Stimulated activated CD8-positive, alpha-beta memory T cell treated with anti-CD3 and anti-CD28 coated beads, Interleukin-15, amount 100 ng/mL, for 48 hours (primary cell): Measurements from ENCODE around the gene MCM7.
A peak's percentile ranks its signal among the peaks of the same experiment; 100 is the strongest.
"Not testable (repeated sequence)": the region's sequence is repeated elsewhere in the genome, so short reads cannot be mapped to it uniquely, and the experiment has no call there.

Source experiments
- DNase-seq, 2 donors: peaks; one replicate each; pipeline ENCODE4 v3.0.0-alpha.2; 2020; ENCODE audit warnings: low read depth in 2 of 2

MCM7 gene

DNA sequence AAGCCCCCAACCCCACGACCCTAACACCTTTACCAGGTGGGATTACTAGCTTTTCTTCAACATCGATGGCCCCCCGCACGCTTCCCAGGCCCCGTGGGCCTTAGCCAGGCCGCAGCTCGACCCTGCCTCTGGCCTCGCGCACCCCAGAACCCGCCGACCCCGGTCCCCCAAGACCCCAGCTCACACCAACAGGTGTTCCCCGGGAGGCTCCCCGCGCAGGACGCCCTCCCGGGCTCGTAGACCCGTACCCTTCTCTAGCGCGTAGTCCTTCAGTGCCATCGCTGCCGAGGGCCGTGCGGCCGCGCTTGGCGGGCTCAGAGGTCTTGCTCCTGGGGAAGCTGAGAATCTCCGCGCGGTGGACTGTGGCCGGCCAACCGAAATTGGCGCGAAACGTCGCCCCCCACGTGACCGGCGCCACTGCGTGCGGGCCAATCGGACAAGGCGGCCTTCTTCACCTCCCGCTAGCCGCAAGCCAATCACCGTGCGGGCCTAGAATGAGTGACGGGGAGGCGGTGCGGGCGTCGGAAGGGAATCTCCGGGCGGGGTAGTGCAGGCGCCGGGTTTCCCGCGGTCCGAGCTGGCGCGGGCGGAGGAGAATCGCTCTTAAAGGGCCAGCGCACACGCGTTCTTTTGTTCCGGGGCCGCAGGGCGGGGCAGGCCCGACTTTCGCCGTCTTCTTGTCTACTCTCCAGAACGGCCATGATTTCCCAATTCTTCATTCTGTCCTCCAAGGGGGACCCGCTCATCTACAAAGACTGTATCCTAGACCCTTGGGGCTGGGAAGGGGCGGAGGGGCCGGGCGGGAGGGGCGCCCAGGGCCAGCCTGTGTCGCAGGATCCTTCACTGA lies at the start of gene MCM7, which contains the start of gene AP4M1:
Gene MCM7, minus strand, starts transcription at position 382 of the 847 bp plus-strand sequence. Its CDS starts 103 bp downstream, at position 279.
Gene AP4M1, plus strand, starts transcription at position 628 of the 847 bp plus-strand sequence. Its CDS starts 72 bp downstream, at position 700.
- peak; percentile 98 to 99 for DNase-seq

DNA sequence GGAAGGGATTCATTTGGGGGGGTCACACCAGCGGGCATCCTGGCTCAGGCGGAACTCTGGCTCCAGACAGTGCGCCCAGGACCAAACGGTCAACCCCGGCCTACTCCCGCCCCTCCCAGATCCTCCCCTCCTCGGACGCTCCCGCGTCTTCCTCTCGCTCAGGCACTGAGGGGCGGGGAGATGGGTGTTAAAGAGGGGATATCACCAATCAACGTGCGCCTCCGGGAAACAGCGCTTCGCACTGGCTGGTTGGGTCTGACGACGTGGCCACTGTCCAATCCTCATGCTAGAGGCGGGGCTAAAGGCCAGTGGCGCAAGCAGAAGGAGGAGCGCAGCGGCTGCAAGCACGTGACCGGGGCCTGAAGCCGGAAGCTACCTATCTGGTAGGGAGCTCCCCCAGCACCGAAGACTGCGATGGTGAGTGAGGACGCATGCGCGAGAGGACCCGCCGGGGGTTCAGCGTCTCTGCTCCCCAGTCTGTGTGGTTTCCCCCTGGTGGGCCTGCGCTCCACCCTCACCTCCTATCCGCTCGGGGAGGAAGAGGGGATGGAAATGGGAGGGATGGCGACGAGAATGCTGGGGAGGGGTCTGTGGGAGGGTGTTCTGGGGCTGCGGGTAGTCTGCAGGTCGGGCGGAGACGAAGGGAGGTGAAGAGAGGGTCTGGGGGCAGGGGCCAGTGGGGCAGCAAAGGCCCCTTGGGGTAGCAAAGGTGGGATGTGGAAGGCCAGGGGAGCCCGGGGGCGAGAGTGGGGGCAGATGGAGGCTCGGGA lies 47.5 kb upstream of the MCM7 start, which contains the start of gene LAMTOR4:
Gene LAMTOR4, plus strand, starts transcription at position 360 of the 770 bp plus-strand sequence. Its CDS starts 55 bp downstream, at position 415.
- DNase-seq = peak; percentile 98 to 99

DNA sequence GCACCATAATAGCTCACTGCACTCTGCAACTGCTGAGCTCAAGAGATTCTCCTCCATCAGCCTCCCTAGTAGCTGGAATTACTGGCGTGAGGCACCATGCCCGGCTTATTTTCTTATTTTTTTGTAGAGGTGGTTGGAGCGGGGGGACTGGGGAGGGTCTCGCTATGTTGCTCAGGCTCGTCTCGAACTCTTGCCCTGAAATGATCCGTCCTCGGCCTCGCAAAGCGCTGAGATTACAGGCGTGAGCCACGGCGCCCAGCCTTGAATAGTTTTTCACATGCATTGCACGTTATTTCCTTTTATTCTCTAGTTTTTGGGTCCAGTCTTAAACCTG lies 47.0 kb upstream of the MCM7 start:
- no peak for DNase-seq

DNA sequence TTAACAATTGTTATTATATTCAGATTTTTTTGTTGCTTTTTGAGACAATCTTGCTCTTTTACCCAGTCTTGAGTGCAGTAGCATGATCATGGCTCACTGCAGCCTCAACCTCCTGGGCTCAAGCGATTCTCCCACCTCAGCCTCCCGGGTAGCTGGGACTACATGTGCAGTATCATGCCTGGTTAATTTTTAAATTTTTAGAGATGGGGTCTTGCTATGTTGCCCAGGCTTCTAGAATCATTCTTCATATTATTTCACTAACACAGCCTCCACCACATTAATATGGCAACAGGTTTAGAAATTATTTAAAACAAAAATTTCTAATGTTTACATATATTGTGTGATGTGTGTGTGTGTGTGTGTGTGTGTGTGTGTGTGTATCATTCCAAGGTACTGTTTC lies 46.1 kb upstream of the MCM7 start:
- no peak for DNase-seq

DNA sequence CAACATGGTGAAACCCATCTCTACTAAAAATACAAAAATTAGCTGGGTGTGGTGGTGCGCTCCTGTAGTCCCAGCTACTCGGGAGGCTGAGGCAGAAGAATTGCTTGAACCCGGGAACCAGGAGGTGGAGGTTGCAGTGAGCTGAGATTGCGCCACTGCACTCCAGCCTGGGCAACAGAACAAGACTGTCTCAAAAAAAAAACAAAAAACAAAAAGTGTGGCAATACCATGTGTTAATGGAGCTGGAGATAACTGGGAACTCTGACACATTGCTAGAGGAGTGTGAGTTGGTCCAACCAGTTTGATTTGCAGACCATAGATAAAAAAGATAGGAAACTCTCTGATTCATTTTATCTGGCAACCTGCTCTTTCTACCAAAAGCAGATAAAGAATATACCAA lies 45.2 kb upstream of the MCM7 start:
- DNase-seq = not testable (repeated sequence)

DNA sequence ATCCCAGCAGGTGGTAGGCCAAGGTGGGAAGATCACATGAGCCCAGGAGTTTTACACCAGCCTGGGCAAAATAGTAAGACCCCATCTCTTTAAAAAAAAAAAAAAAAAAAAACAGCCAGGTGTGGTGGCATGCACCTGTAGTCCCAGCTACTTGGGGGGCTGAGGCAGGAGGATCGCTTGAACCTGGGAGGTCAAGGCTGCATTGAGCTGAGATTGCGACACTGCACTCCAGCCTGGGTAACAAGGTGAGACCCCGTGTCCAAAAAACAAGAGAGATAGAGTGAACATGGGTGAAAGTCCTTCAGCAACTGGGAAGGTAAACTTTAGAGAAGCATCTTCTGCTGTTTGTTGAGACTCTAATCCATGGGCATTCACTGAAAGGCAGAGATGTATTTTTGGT lies 41.3 kb upstream of the MCM7 start:
- DNase-seq = no peak

DNA sequence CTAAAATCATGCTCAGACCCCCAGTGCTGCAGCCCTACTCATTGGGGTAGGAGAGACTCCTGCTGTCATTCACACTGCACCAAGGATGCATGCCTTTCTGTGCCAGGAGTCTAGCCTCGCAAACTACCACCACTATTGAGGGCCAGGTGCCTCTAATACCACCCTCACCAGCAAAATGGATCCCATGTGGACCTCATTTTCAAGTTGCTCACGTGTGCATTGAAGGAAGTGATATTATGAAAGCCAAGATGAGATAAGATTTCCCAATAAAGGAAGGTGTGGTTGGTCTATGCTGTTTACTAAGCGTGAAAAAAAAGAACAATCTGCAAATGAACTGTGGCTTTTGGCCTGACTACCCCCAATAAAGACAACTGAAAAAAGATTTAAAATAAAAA lies 40.4 kb upstream of the MCM7 start:
- no peak for DNase-seq

DNA sequence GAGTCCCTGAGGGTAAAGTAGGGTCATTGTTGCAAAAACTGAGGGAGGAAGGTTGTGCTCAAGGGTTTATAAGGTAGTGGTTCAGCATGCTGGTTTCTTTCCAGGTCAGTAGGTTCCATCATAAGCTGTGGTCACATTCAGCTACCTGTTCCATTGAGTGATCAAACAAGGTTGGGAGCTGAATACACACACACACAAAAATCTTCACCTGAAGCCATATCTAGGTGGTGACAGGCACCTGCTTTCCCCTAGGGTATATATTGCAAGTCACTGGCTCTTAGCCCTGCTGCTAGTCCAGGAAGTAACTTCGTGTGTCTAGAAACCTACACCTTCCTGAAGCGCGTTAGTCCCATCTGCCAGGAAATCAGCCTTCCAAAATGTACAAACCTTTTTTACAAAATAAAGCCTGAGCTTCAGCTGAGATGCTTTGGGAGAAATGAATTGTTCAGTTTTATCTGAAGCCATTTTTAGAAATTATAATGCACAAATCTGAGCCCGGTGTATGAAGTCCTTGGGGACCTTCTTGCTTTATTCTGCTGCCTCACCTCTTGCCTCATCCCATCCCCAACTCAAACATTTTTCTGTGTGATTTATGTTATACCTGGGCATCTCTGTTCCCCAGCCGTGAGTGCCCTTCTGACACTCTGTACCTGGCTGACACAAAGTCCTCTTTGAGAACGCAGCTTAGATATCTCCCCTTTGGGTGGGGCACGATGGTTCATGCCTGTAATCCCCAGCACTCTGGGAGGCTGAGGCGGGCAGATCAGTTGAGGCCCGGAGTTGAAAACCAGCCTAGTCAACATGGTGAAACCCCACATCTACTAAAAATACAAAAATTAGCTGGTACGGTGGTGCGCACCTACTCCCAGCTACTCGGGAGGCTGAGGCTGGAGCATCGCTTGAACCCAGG lies 36.9 kb upstream of the MCM7 start:
- DNase-seq = no peak

DNA sequence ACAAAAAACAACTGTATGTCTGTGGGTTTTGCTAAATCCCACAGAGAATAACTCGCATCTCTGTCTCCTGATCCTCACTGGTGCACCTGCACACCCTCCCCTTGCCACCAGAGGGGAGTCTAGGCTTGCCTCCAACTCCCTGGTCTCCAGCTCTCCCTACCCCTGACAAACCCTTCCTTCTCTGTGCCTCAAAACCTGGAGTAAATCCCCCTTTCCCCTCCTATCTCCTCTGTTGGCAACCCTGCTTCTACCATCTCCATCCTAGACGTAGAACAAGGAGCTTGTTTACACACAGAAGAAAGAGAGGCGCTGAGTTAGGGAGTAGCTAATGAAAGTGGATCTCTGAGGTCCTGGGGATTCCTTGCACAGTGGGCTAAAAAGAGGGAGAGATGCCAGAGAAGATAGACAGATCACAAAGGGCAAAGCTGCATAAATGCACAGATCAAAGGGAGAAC lies 31.5 kb upstream of the MCM7 start:
- DNase-seq = peak in 1 of 2 donors; percentile 39

DNA sequence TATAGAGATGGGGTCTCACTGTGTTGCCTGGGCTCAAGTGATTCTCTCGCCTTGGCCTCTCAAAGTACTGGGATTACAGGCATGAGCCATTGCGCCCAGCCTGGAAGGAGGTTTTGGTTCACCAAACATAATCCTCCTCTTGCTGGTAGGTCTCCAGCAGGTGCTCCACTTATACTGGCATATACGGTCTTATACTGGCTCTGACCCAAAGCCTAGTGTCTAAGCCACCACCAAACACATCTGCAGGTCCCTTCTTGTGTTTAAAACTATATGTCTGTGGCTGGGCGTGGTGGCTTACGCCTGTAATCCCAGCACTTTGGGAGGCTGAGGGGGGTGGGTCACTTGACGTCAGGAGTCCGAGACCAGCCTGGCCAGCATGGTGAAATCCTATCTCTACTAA lies 30.9 kb upstream of the MCM7 start:
- no peak for DNase-seq

DNA sequence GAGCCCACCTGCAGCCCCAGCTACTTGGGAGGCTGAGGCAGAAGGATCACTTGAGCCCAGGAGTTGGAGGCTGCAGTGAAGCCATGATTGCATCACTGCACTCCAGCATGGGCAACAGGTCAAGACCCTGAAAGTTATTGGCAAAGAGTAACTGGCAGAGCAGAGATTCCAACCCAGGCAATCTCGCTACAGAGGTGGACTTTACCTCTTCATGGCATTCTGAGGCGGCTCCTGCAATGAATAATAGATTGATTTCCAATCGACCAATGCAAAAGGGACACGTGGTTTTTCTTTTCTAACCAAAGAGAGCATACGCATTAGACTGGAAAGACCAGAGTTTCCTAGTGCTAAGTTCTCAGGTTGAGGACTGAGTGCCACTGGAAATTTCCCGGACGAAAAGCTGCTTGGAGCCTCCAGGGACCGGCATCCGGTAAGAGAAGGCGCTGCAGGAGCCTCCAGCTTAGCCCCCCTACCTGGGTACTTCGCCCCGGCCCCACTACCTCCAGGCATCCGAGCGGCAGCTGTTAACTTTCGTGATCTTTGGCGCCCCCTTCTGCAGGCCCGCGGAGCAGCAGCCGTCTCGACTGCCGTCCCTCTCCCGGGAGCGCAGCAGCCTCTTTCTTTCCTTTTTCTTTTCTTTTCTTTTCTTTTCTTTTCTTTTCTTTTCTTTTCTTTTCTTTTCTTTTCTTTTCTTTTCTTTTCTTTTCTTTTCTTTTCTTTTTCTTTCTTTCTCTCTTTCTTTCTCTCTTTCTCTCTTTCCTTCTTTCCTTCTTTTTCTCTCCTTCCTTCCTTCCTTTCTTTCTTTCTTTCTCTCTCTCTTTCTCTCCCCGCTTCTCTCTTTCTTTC lies 29.6 kb upstream of the MCM7 start:
- peak; percentile 66 to 67 for DNase-seq

DNA sequence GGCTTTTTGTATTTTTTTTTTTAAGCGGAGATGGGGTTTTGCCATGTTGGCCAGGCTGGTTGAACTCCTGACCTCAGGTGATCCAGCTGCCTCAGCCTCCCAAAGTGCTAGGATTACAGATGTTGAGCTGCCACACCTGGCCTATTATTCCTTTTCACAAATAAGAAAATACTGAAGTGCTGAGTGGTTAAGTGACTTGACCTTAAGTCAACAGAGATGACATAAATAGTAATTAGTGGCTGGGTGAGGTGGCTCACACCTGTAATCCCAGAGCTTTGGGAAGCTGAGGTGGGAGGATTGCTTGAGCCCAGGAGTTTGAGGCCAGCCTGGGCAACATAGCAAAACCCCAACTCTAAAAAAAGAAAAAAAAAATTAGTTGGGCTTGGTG lies 29.0 kb upstream of the MCM7 start:
- not testable (repeated sequence) for DNase-seq

DNA sequence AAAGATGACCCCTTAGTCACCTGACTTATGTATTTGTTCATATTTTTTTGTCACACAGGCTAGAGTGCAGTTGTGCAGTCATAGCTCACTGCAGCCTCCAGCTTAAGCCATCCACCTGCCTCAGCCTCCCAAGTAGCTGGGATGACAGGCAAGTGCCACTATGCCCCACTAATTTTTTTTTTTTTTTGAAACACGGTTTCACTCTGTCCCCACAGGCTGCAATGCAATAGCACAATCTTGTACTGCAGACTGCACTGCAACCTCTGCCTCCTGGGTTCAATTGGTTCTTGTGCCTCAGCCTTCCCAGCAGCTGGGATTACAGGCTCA lies 27.4 kb upstream of the MCM7 start:
- no peak for DNase-seq

DNA sequence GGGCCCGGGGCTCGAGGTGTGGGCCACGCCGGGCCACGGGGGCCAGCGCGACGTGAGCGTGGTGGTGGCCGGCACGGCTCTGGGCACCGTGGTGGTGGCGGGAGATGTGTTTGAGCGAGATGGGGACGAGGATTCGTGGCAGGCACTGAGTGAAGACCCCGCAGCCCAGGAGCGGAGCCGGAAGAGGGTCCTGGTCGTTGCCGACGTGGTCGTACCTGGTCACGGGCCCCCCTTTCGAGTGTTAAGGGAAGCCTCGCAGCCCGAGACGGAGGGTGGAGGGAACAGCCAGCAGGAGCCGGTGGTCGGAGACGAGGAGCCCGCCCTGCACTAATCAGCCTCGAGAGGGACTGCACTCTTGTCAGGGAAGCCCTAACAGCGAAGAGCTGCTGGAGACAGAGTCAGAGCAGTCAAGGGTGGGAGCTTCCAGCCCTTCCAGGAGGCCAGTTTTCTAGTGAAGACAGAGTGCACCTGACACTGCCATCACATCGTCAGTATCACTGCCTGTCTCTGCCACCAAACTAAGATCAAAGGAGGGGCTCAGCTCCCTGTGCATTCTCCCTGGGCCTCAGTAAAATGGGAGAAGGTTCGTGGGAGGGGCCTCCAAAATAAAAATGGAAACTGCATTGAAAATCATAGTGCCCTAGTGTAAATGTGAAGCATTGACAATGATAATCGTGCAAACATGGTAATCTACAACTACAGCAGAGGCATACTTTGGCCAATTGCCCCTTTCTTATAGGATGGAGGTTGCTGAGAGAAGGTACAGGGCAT lies 26.9 kb upstream of the MCM7 start:
- no peak for DNase-seq

DNA sequence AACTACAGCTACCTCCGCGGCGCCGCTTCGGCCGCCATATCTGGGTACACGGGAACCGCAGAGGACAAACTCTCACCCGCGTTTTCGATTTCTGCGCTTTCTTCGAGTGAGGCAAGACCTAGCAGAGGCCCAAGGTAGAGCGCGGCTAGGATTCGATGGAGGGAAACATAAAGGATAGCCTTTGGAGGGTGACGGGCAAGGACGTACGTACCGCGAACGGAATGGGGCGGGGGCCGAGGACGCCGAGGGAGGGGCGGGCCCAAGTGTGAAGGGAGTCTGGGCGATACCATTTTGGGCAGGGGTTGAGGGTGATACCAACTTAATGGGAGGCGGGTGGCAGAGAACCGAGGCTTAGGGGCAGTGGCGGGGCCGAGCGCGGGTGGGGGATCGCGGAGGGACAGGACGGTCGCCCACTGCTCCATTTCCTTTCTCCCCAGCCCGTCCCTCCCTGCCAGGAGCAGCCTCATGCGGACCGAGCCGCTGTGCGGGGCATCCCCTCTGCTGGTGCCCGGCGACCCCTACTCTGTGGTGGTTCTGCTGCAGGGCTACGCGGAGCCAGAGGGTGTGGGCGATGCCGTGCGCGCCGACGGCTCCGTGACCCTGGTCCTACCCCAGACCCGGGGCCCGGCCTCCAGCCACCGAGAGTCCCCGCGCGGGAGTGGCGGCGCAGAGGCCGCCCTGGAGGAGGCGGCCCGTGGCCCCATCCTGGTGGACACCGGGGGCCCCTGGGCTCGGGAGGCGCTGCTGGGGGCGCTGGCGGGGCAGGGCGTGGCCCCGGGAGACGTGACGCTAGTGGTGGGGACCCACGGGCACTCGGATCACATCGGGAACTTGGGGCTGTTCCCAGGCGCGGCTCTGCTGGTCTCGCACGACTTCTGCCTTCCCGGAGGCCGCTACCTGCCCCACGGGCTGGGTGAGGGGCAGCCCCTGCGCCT lies 26.0 kb upstream of the MCM7 start, which contains the start of gene MBLAC1:
Gene MBLAC1, plus strand, starts transcription at position 37 of the 935 bp plus-strand sequence. Its CDS starts 429 bp downstream, at position 466.
- peak; percentile 79 to 81 for DNase-seq

DNA sequence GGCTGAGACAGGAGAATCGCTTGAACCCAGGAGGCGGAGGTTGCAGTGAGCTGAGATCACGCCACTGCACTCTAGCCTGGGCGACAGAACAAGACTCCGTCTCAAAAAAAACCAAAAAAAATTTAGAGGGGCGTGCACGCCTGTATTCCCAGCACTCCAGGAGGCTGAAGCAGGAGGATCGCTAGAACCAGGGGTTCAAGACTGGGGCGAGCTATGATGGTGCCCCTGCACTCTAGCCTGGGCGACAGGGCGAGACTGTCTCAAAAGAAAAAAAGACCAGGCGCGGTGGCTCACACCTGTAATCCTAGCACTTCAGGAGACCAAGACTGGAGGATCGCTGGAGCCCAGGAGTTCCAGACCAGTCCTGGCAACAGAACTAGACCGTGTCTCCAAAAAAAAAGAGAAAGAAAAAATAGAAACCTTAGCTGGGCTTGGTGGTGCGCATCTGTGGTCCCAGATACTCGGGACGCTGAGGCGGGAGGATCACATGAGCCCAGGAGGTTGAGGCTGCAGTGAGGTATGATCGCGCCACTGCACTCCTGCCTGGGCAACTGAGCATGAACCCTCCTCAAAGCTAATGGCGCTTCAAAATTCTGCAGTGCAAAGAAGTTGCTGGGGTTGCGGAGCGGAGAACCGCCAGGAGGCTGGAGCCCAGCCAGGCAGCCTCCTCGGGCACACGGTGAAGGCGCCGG lies 25.2 kb upstream of the MCM7 start:
- DNase-seq = no peak

DNA sequence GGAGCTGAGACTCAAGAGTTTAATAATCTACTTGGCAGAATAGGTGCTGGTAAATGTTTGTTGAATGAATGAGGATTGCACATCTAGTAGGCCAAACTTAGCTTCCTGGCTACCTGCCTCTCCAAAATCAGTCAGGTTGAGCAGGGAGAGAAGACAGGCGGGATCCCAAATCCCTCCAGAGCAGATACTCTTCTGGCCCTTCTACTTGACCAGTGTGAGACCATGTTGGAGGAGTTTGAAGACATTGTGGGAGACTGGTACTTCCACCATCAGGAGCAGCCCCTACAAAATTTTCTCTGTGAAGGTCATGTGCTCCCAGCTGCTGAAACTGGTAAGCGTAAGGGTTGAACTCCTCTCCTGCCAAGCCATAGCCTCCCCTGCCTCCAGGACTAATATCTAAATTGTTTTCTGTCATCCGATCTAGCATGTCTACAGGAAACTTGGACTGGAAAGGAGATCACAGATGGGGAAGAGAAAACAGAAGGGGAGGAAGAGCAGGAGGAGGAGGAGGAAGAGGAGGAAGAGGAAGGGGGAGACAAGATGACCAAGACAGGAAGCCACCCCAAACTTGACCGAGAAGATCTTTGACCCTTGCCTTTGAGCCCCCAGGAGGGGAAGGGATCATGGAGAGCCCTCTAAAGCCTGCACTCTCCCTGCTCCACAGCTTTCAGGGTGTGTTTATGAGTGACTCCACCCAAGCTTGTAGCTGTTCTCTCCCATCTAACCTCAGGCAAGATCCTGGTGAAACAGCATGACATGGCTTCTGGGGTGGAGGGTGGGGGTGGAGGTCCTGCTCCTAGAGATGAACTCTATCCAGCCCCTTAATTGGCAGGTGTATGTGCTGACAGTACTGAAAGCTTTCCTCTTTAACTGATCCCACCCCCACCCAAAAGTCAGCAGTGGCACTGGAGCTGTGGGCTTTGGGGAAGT lies 23.4 kb upstream of the MCM7 start:
- no peak for DNase-seq
